ENCODE results near the gene GNB1L. TPM values are rescaled to one million over a fixed set of nuclear protein-coding genes. Genes with fewer than 3 reads are reported as not detected.

Gene GNB1L
- polyA plus RNA-seq, 3 donors, result 3.5 to 6.6 (median 4.3) TPM

DNA sequence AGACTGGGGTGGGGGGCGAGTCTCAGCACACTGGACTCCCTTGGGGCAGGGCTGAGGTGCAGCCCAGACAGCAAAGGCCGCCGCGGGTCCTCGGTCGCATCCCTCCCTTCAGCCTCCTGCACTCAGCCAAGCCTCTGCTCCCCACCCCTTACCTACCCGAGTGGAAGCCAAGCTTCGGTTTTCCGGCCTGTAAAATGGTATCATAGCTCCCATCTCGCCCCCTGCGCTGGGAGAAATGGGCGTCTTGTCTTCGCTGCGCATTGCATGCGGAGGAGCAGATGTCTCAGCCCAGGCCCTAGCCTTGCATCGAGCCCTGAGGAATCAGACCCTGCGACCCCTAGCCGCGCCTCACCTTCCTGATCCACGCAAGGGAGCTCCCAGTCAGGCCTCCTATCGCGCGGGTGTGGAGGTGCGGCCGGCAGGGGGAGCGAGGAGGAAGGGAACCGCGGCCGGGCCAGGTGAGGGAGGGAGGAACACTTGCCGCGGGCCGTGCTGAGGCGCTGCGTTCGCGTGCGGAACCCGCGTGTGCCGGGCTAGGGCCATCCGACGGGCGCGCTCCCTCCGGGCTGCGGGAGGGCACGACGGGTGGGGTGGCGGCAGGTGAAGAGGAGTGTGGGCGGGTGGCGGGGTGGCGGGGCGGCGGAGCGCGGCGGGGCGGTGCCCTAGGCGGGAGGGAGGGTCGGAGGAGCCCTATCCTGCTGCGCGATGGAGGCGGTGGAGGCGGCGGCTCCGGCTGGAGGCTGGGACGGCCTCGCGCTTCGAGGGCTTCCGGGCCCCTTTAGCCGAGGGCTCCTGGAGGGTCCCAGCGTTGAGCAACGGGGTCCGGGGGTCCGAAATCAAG lies 98.2 kb downstream of the GNB1L start:
- 1 to 4% (median 4%) methylated on average over 57 to 76 of the region's 76 CpGs for WGBS, 3 donors
- H3K27ac ChIP-seq (ENCODE audit: low read depth, low read length), result no peak overlapping the region

DNA sequence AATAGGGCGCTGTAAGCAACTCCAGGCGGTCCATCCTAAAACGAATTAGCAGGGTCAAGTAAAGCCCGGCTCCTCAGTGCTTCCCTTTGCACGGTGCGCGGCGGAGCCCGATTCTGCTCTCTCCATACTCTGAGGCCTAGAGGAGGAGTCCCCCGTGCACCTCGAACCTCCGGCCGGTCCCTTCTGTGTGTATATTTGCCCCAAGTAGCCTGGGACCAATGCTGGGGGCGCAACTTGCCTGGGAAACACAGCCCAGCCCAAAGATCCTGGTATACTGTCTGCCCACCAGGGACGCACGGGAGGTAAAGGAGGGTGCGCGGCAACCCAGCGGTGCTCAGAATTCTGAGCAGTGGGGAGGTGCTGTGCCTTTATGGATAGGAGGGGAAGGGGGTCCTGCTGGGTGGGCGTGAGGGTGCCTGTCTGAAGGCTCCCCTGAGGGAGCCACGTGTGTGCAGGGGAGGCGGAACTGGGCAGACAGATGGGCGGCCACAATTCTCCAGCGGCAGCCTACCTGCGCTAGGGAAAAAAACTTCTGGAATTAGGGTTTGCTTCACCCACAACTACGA lies 98.9 kb downstream of the GNB1L start:
- no peak overlapping the region for H3K27ac ChIP-seq (ENCODE audit: low read depth, low read length)
- WGBS, 3 donors, result 3 to 7% (median 6%) methylated on average over 26 of the region's 26 CpGs

DNA sequence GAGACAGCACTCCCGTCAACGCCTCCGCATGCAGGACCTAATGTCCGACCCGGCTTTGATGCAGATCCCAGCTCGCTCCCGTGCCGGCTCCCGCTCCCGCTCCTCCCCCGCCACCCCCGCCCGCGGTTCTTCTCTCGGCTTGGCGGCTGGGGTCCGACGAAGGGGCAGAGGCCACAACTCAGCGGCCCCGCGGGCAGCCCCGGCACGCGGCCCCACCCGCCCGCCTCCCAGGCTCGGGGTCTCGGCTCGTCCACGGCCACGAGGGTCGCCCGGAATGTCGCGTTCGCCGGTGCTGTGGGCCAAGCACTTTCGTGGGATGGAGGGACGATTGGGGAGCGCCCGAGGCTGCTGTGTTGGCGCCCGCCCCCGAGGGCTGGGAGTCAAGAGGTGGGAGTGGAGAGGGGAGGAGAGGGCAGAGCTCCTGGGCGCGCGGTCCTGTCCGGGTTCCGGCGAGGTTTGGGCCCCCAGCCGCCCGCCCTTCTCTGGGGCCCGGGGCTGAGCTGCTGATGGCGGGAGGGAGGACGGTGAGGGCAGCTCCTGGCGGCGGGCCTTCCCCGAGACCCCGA lies 99.4 kb downstream of the GNB1L start:
- WGBS, 3 donors, result 1 to 4% (median 3%) methylated on average over 48 to 59 of the region's 59 CpGs
- H3K27ac ChIP-seq (ENCODE audit: low read depth, low read length), result no peak overlapping the region

DNA sequence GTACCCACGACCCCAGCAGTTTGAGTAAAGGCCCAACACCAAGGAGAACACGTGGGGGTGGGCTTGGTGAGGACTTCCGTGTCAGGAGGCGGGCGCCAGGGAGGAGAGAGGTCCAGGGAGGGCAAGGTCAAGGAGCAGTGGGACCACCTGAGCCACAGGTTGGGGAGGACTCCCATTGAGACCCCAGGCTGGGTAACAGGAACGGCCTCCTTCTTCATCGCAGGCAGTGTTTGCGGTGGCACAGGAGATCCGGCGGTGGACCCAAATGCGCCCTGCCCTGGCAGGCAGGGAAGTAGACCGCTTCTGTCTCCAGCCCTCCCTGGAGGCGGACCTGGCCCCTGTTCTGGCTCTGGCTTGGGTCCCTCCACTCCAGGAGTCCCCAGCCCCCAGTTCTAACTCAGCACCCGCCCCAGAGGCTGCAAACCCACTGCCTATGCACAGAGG lies 100.0 kb downstream of the GNB1L start:
- WGBS, 3 donors, result 29 to 33% (median 30%) methylated on average over 14 of the region's 14 CpGs

DNA sequence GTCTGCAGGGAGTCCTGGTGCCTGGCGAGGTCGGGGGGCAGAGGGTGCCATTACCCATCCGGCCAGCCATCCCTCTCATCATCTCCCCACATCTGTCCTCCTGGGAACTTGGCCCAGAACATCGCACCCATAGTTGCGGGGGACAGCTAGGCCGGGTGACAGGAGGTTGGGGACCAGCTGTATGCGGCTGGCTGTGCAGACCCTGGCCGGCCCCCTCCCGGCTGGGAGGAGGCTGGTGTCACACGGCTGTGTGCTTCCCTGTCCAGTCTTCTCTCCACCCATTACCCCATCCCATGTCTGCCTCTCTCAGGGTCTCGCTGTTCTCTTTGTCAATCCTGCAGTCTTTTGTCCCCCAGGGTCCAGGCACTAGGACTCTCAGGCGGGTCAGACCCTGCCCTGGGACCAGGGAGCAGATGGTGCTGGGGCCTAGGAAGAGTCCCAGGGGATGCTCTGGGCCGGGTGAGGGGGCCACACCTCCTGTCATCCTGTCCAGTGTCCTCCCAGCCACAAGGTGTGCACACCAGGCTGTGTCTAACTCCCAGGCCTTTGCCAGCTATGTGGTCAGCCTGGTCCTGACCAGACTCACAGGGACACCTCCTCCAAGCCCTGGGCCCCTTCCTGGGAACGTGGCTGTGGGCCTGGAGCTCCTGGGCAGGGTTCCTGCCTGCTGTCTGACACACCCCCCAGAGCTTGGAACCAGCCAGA lies 100.5 kb downstream of the GNB1L start:
- 57 to 80% (median 75%) methylated on average over 14 of the region's 14 CpGs for WGBS, 3 donors

More for the DNA sequence above, 100.0 kb downstream of the GNB1L start:
- no peak overlapping the region for H3K27ac ChIP-seq (ENCODE audit: low read depth, low read length)

DNA sequence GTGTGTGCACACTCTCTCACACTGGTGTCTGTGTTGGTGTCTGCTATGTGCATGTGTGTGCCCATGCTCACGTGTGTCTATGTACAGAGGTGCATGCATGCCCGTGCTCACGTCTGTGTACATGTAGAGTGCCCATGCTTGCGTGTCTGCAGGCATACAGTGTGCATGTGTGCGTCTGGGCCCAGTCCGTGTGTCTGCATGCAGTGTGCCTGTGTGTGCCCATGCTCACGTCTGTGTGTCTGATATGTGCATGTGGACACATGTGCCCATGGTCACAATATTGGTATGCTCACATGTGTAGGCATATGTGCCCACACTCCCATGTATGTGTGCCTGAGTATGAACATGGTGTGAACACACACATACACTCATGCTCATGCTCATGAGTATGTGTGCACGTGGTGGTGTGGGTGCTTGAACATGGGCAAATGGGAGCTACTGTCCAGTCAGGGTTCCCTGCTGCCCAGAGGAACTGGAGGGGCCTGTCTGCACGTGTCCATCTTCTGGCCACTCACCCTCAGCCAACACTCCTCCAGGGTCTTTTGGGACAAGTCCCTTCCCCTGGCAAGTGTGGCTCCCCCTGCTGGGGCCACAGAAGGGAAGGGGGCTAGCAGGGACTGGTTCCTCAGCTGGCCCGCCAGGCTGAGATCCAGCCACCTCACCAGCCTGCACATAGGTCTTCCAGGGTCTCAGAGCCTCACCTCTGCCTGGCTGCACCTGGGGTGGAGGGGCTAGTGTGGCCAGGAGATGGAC lies 101.4 kb downstream of the GNB1L start:
- WGBS, 3 donors, result 82 to 87% (median 83%) methylated on average over 10 of the region's 10 CpGs
- no peak overlapping the region for H3K27ac ChIP-seq (ENCODE audit: low read depth, low read length)

More for the DNA sequence above, 100.5 kb downstream of the GNB1L start:
- H3K27ac ChIP-seq (ENCODE audit: low read depth, low read length), result no peak overlapping the region

DNA sequence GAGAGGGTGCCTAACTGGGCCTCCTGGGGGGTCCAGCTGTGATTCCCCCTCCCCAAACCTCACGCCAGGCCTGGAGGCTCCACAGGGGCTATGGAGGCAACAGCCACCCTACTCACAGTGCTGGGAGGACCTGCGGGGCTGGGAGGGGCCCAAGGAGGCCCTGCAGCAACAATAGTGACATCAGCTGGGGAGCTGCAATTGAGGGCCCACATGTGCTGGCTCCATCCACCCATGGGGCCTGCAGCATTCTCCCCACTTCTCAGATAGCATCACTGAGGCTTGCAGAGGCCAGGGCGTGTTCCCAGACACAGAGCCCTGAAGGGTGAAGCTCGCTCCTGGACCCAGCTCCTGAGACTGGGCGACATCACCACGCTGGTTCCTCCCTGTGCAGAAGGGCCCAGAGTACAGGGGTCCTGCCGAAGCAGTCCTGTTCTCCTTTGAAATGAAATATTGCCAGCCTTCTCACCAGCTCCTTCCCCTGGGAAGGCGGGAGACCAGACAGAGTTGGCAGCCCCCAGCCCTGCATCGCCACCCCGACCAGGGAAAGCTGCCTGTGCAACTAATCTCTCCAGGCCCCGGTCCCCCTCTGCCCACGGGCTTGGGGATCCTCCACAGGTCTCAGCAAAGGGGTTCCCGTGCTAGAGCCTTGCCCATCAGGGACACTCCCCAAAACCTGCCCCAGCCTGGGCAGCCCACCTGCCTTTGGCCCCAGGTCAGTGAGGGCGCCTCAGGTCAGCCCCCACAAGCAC lies 103.0 kb downstream of the GNB1L start:
- no peak overlapping the region for H3K27ac ChIP-seq (ENCODE audit: low read depth, low read length)
- WGBS, 3 donors, result 84 to 93% (median 90%) methylated on average over 12 to 14 of the region's 14 CpGs

DNA sequence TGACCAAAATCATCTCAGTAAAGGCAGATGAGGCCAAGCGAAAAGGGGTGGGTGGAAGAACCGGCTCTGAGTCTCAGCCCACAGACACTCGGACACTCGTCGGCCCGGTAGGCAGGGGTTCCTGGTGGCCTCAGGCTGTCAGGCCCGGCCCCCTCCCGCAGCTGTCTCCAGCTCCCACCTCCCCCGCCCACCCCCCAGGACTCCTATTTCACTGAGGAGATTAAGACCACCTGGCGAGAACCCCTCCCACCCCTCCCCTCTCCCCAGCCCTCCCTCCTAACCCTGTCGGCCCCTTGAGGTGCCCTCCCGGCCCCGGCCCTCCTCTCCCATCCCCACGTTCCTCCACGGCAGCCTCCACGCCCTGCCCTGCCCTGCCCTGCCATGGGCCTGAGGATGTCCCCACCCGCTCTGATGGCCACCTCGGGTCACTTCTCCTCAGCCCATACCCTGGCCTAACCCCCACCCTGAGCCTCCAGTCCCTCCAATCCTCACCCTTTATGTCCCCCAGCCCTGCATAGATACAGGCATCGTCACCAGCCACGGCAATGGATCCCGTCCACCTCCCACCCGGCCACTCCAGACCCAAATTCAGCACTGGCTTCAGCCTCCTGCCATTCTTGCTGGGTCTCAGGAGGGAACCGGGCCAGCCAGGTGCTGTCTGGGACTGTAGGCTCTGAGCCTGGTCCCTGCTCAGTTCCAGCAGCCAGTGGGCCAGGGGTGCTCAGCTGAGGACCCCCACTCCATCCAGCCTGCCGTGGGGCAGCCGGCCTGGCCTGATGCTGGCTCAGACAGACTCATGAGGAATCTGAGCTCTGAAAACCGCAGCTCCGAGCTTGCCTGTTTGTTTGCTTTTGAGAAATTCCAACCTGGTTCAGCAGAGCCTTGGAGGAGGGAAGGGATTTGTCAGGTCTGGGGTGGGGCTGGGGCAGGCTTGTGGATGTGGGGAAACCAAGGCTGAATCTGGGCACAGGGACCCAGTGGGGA lies 103.9 kb downstream of the GNB1L start:
- 39 to 82% (median 74%) methylated on average over 19 to 27 of the region's 27 CpGs for WGBS, 3 donors
- no peak overlapping the region for H3K27ac ChIP-seq (ENCODE audit: low read depth, low read length)

DNA sequence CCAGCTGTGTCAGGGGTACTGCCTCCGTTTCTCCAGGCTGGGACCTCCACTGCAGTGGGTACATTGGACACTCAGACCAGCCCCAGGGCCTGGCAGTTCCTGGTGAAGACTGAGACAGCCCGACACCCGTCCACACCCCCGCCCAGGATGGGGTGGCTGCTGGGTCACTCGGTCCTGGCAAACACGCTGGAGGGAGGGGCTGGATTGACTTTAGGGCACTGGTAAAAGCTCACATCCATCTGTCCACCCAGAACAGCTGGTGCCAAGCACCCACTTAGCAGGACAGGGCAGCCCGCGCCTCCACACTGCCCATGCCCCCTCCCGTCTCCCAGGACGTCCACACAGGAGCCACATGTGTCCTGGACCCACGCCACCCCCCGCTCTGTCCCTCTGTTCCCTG lies 104.8 kb downstream of the GNB1L start:
- WGBS, 3 donors, result 78 to 80% (median 80%) methylated on average over 11 to 12 of the region's 12 CpGs
- no peak overlapping the region for H3K27ac ChIP-seq (ENCODE audit: low read depth, low read length)

DNA sequence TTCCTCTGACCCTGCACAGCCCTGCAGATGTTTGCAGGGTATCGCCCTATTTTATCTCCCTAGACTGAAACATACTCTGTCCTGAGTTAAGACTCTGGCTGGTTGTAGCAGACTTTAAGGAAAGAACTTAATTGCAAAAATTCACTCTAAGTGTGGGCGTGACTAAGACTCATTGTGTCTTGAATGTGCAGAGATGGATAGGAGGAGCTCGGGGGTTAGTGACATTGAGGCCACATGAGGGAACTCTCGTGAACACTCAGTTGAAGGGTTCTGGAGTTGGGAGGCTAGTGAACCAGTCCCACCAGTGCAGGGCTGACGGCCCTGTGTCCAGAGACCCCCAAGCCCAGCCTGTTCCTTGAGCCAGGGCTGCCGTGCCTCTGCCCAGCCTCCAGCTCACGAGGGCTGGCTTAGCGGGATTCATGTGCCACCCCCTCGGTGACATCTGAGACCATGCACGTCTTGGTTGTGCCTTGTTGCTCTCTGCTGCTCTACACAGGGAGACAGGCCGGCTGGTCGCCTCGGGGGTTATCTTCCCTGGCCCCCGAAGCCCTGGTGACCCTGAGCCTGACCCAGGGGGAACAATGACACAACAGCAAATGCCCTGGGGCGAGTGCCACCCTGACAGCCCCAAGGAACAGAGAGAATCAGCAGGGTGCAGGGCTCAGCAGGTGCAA lies 105.5 kb downstream of the GNB1L start:
- H3K27ac ChIP-seq (ENCODE audit: low read depth, low read length), result no peak overlapping the region
- WGBS, 3 donors, result 57 to 80% (median 73%) methylated on average over 15 of the region's 15 CpGs

DNA sequence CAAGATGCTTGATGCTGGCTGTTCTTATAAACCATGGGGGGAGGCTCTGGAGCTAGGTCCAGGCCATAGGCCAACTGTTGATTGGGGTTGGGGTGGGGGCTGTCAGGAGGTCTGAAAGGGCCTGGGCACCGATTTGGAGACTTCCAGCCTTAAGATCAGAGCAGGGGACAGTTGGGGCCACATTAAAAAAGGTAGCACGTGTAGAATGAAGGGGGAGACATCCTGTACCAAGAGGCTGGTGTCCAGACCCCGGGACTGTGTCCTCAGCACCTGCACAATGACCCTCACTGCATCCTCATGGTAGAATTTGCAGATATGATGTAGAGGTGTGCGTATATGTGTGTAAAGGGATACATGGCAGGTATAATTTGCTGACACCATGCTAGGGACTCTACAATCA lies 106.5 kb downstream of the GNB1L start:
- no peak overlapping the region for H3K27ac ChIP-seq (ENCODE audit: low read depth, low read length)
- 66 to 96% (median 73%) methylated on average over 4 of the region's 4 CpGs for WGBS, 3 donors

DNA sequence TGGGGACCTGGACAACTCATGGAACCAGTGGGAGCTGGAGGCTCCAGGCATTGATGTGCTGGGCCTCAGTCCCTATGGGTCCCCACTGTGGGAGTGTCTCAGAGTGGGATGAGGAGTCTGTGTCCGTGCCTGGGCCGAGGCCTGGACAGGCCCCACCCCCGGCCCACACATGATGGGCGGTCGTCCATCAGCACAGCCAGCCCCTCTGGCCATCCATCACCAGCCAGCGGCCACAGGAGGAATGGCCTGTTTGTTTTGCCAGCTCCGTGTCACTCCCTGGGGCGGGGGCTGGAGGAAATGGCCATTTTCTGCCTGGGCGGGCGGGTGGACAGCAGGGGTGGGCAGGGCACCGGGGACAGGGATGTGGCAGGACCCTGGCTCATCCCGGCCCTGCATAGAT lies 107.1 kb downstream of the GNB1L start:
- 55 to 84% (median 83%) methylated on average over 9 to 12 of the region's 12 CpGs for WGBS, 3 donors
- no peak overlapping the region for H3K27ac ChIP-seq (ENCODE audit: low read depth, low read length)

DNA sequence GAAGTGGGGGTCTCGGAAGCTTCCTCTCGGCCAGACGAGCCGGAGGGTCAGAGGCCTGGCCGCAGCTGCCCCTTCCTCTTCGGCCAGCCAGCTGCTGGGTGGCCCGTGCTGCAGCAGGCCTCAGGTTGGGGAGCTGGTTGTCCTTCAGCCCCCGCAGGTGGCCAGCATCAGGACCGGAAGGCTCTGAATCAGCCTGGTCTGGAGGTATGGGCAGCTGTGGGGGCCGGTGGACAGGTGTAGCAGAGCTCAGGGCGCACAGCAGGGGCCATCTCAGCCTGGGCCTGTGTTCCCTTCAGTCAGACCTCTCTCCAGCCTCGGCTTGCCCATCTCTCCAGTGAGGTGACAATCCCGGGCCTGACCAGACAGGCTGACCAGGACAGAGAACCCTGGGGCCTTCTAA lies 107.9 kb downstream of the GNB1L start:
- WGBS, 3 donors, result 87 to 93% (median 92%) methylated on average over 10 to 13 of the region's 13 CpGs
- no peak overlapping the region for H3K27ac ChIP-seq (ENCODE audit: low read depth, low read length)

DNA sequence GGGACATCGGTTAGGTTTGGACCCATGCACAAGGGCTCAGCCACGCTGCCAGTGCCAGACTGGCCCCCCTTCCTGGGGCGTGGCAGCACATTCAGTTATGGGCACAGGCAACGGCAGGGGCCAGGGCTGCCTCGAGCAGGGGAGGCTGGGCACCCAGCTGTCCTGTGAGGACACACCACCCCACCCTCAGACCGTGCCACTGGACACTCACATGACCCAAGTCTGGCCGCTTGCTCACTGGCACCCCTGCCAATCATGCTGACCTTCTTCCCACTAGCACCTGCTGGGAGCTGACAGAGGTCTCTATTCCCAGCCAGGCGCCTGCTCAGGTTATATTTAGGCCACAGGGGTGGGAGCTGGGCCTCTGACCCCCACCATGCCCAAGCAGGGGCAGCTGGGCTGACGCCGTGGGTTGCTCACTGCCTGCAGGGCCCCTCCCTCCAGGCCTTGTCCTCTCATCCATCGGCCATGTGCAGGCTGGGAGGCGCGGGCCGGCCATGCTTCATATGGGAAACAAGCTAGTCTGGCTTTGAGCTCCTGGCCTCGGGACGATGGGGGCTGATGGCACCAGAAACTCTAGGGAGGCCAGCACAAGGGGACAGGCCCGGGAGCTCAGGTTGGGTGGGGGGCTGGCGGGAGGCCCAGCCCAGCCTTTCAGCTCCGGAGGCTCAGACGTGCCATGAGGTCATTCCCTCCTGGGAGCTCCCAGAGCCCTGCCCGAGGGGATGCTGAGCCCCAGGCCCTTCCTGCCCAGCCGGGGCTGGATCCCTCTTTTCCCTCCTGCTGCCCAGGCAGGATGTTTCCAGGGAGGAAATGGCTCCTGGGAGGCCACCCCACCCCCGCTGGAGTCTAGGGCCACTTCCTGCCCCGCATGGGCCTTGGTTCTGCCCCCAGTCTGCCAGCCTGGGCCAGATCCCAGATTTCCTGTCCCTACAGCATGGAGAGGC lies 109.2 kb downstream of the GNB1L start:
- no peak overlapping the region for H3K27ac ChIP-seq (ENCODE audit: low read depth, low read length)
- 69 to 71% (median 71%) methylated on average over 22 to 24 of the region's 24 CpGs for WGBS, 3 donors

DNA sequence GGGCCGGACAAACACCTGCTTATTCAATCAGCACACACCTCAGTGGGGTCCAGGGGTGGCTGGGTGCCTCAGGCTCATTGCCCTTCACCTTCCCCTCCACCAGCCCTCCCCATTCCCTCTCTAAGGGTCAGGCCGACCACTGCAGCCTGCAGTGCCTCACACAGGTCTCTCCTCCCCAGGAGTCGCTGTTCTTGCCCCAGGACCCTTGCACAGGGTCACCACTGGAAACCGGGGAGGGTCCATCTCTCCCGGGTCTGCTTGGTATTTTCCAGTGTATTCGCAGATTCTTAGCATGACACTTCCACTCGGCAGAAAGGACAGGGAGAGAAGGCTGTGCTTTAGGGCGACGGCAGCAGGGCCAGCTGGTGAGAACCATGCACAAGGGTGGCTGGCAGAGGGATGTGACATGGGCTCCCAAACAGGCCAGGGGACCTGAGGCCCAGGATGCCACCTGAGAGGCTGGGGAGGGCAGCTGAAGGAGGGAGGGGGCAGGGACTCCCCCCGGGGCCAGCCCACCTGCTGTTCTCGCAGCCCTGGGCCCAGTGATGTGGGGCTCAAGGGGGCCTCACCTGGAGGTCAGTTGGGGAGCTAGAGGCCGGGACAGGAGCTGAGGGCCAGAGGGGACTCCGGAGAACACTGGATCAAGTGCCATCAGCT lies 110.2 kb downstream of the GNB1L start:
- 83 to 90% (median 88%) methylated on average over 13 of the region's 13 CpGs for WGBS, 3 donors
- no peak overlapping the region for H3K27ac ChIP-seq (ENCODE audit: low read depth, low read length)

All from adipose tissue (tissue), 3 donors.